H1 (cell line): ENCODE results near the gene ZFAND2B. TPM values are rescaled to one million over a fixed set of nuclear protein-coding genes. Genes with fewer than 3 reads are reported as not detected.

Source experiments
- CTCF ChIA-PET: fragments of 300-600 bp; sonication (Branson Sonifier 250); formaldehyde crosslinking; loops from one replicate; lab custom pipeline; 2021; ENCODE audit not compliant: partially characterized antibody; lab: Charles Lee
- POLR2A ChIA-PET: fragments of 300-600 bp; sonication (Branson Sonifier 250); formaldehyde crosslinking; loops from one replicate; lab custom pipeline; 2021; ENCODE audit warnings: inconsistent platforms; ENCODE audit not compliant: partially characterized antibody; lab: Charles Lee
- DNase-seq, 2 experiments: peaks; one replicate each; pipeline versions ENCODE4 v3.0.0 to v3.0.0-alpha.2; 2010 to 2022; ENCODE audit warnings: low spot score in 2 of 2, low read depth in 1 of 2, mixed read lengths in 1 of 2
- FAIRE-seq: peaks from 2 replicates; lab custom pipeline; 2011; peaks lifted over from hg19 to GRCh38; lab: Jason Lieb, UNC
- H2AFZ ChIP-seq: 2 replicates; pipeline ENCODE4 v1.8.1; 2012; ENCODE audit warnings: low read length, inconsistent platforms
- H2AK5ac ChIP-seq: 2 replicates; pipeline ENCODE4 v1.6.1; 2013; ENCODE audit warnings: low read depth, low read length
- H2BK120ac ChIP-seq: replicated peaks from 2 replicates; pipeline ENCODE3; 2013; ENCODE audit warnings: low read depth, low read length, inconsistent platforms
- H2BK12ac ChIP-seq: 2 replicates; pipeline ENCODE4 v1.6.1; 2013; ENCODE audit warnings: low read depth, low read length
- H2BK15ac ChIP-seq: 2 replicates; pipeline ENCODE4 v1.6.1; 2013; ENCODE audit warnings: low read length
- H2BK20ac ChIP-seq: 2 replicates; pipeline ENCODE4 v1.6.1; 2013; ENCODE audit warnings: low read length
- H2BK5ac ChIP-seq: 2 replicates; pipeline ENCODE4 v1.6.1; 2013; ENCODE audit warnings: low read depth, low read length
- H3K14ac ChIP-seq: 2 replicates; pipeline ENCODE4 v1.6.1; 2013; ENCODE audit warnings: inconsistent platforms; ENCODE audit not compliant: insufficient read length
- H3K18ac ChIP-seq: 2 replicates; pipeline ENCODE4 v1.6.1; 2013; ENCODE audit warnings: low read length; ENCODE audit errors: extremely low read depth
- H3K23ac ChIP-seq: 2 replicates; pipeline ENCODE4 v1.6.1; 2013; ENCODE audit warnings: inconsistent platforms; ENCODE audit not compliant: insufficient read length
- H3K23me2 ChIP-seq: 2 replicates; pipeline ENCODE4 v1.6.1; 2013; ENCODE audit warnings: low read depth, low read length
- H3K27ac ChIP-seq: 2 replicates; pipeline ENCODE4 v1.6.1; 2011; ENCODE audit warnings: low read depth, low read length, inconsistent platforms
- H3K27me3 ChIP-seq, 4 experiments: replicated peaks in 1 of 4; 1 replicate in 1 of 4; 2 replicates in 3 of 4; pipeline versions ENCODE4 v1.6.1 to v1.8.1; 2011 to 2013; ENCODE audit warnings: low read length in 3 of 4, mild to moderate bottlenecking in 3 of 4, inconsistent platforms in 2 of 4, mixed read lengths in 2 of 4, moderate library complexity in 1 of 4; ENCODE audit not compliant: control insufficient read depth in 3 of 4, insufficient read depth in 3 of 4; ENCODE audit errors: extremely low read depth in 1 of 4
- H3K36me3 ChIP-seq, 4 experiments: 2 replicates each; pipeline versions ENCODE4 v1.6.1 to v1.8.1; 2011 to 2013; ENCODE audit warnings: mild to moderate bottlenecking in 4 of 4, low read length in 3 of 4, moderate library complexity in 2 of 4, control low read depth in 1 of 4, inconsistent platforms in 1 of 4; ENCODE audit not compliant: insufficient read depth in 4 of 4, control insufficient read depth in 2 of 4
- H3K4ac ChIP-seq: replicated peaks from 2 replicates; pipeline ENCODE3; 2013; ENCODE audit warnings: low read length, low read depth, mixed read lengths, inconsistent platforms; ENCODE audit not compliant: insufficient read length
- H3K4me1 ChIP-seq, 4 experiments: replicated peaks in 1 of 4; 1 replicate in 1 of 4; 2 replicates in 3 of 4; pipeline versions ENCODE4 v1.6.1 to v1.8.1; 2011 to 2013; ENCODE audit warnings: low read length in 3 of 4, inconsistent platforms in 2 of 4, mixed read lengths in 1 of 4; ENCODE audit not compliant: insufficient read depth in 4 of 4, control insufficient read depth in 3 of 4
- H3K4me2 ChIP-seq, 2 experiments: 2 replicates each; pipeline versions ENCODE4 v1.6.1 to v1.8.1; 2011 to 2013; ENCODE audit warnings: low read depth in 2 of 2, low read length in 2 of 2, control low read depth in 1 of 2, inconsistent platforms in 1 of 2, mild to moderate bottlenecking in 1 of 2; ENCODE audit not compliant: insufficient read depth in 1 of 2
- H3K4me3 ChIP-seq, 4 experiments: fragments of 200-600, 300-600 bp in 1 of 4; sonication (generic), shearing (Covaris generic), sonication (Bioruptor Twin) in 1 of 4; 2 replicates each; pipeline versions ENCODE4 v1.5.1 to v1.8.1; 2011 to 2016; ENCODE audit warnings: low read length in 4 of 4, low read depth in 3 of 4, control low read depth in 2 of 4, inconsistent platforms in 2 of 4, mild to moderate bottlenecking in 2 of 4, mixed read lengths in 1 of 4, moderate library complexity in 1 of 4; ENCODE audit not compliant: insufficient read depth in 2 of 4; ENCODE audit errors: extremely low read depth in 1 of 4
- H3K56ac ChIP-seq: replicated peaks from 2 replicates; pipeline ENCODE3; 2013; ENCODE audit warnings: low read depth, mild to moderate bottlenecking, mixed read lengths, low read length, inconsistent platforms; ENCODE audit not compliant: insufficient read length
- H3K79me1 ChIP-seq: 2 replicates; pipeline ENCODE4 v1.6.1; 2013; ENCODE audit warnings: low read depth, low read length, control low read depth
- H3K79me2 ChIP-seq, 2 experiments: 2 replicates each; pipeline versions ENCODE4 v1.6.1 to v1.8.1; 2012 to 2013; ENCODE audit warnings: low read length in 2 of 2, mild to moderate bottlenecking in 2 of 2, inconsistent platforms in 1 of 2; ENCODE audit not compliant: insufficient read depth in 2 of 2, control insufficient read depth in 1 of 2
- H3K9ac ChIP-seq, 4 experiments: replicated peaks in 1 of 4; 1 replicate in 1 of 4; 2 replicates in 3 of 4; pipeline versions ENCODE4 v1.6.1 to v1.8.1; 2011 to 2013; ENCODE audit warnings: low read depth in 3 of 4, low read length in 3 of 4, control low read depth in 2 of 4, mild to moderate bottlenecking in 2 of 4, moderate library complexity in 2 of 4, inconsistent platforms in 1 of 4; ENCODE audit errors: extremely low read depth in 1 of 4
- H3K9me3 ChIP-seq, 2 experiments: 2 replicates each; pipeline versions ENCODE4 v1.6.1 to v1.8.1; 2012 to 2013; ENCODE audit warnings: mild to moderate bottlenecking in 2 of 2, moderate library complexity in 2 of 2, control low read depth in 1 of 2, inconsistent platforms in 1 of 2, low read depth in 1 of 2, low read length in 1 of 2, mixed read lengths in 1 of 2; ENCODE audit not compliant: insufficient read depth in 2 of 2
- H4K20me1 ChIP-seq, 2 experiments: replicated peaks in 1 of 2; 2 replicates each; pipeline versions ENCODE3 to v1.8.1; 2011 to 2013; ENCODE audit warnings: inconsistent platforms in 2 of 2, low read length in 2 of 2, mild to moderate bottlenecking in 1 of 2; ENCODE audit not compliant: insufficient read depth in 2 of 2, control insufficient read depth in 1 of 2
- H4K5ac ChIP-seq: 2 replicates; pipeline ENCODE4 v1.6.1; 2013; ENCODE audit warnings: low read length, low read depth, mixed read lengths, inconsistent platforms; ENCODE audit not compliant: insufficient read length
- H4K8ac ChIP-seq: 2 replicates; pipeline ENCODE4 v1.8.0; 2013; ENCODE audit warnings: mild to moderate bottlenecking, moderate library complexity, low read length, inconsistent platforms; ENCODE audit not compliant: insufficient read depth; ENCODE audit errors: extremely low read depth
- H4K91ac ChIP-seq: replicated peaks from 2 replicates; pipeline ENCODE3; 2013; ENCODE audit warnings: low read length, mixed read lengths, inconsistent platforms; ENCODE audit not compliant: insufficient read length
- CHD2 ChIP-seq: IDR thresholded peaks from 2 replicates; pipeline ENCODE4 v1.6.1; 2012; ENCODE audit warnings: low read length, improper control_type of control experiment
- WGBS, 2 experiments: shearing (Covaris generic) in 1 of 2; methylation state at CpG; one replicate each; pipeline versions ENCODE4 v1.1.6 to v1.1.7; 2013 to 2015; ENCODE audit warnings: low lambda C conversion rate in 2 of 2, mixed read lengths in 2 of 2, inconsistent platforms in 1 of 2, low coverage in 1 of 2, missing lambda C conversion rate in 1 of 2; ENCODE audit not compliant: insufficient replicate concordance in 2 of 2, insufficient coverage in 1 of 2, insufficient read length in 1 of 2; ENCODE audit errors: extremely low coverage in 1 of 2, missing lambda C conversion rate in 1 of 2; 5-methylcytosine and 5-hydroxymethylcytosine counted together
- polyA plus RNA-seq, 7 experiments: library from polyadenylated mRNA; depleted of rRNA in 3 of 7; stranded (reverse) in 5 of 7; unstranded in 2 of 7; fragments of >200 nt in 5 of 7; fragments of 200-250 nt in 2 of 7; gene quantifications; 1 replicate in 5 of 7; 2 replicates in 1 of 7; 4 replicates in 1 of 7; pipeline versions ENCODE4 v1.2.1 to v1.2.3, GENCODE V29; 2011 to 2013; ENCODE audit warnings: missing spikeins in 2 of 7, mixed read lengths in 2 of 7
- total RNA-seq: library from RNA; stranded (reverse); fragmentation: NEBNext Ultra II Directional; extraction: Animal tissue kit (Norgen Biotek cat#: 25700); gene quantifications from 2 replicates; pipeline ENCODE4 v1.2.1, GENCODE V29; 2021

Gene ZFAND2B
- total and polyA plus RNA-seq, 2 of the 8 experiments (the other 6 are each of a cell fraction or from before 2014, with no cell fraction given): 16.0 to 17.9 TPM

DNA sequence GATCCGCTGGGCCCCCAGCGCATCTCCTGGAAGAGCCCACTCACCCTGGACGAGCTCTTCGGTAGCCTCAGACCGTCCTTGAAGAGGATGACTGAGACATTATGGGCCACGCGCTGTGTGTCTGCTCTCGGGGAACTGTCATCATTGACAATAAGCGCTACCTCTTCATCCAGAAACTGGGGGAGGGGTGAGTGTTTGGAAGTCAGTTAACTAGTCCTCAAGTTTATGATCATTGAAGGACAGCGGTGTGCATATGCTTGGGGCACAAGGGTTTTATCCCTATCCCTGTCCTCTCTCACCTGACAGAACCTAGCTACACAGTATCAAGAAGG, 39.3 kb downstream of the ZFAND2B start:
- H3K9ac ChIP-seq: peak overlapping the region; percentile 91 to 99 (median 94)
- no peak overlapping the region for H3K14ac ChIP-seq
- 0 out of 2 replicates have a peak, but pooled peaks cover 5% of the 10 kb centered on the region for H3K79me1 ChIP-seq
- H3K27ac ChIP-seq: peak overlapping the region; percentile 91
- H2AFZ ChIP-seq: no peak overlapping the region
- H4K91ac ChIP-seq: no peak overlapping the region
- no peak overlapping the region for H3K18ac ChIP-seq
- H4K20me1 ChIP-seq: no peaks in the 10 kb centered on the region
- H2BK120ac ChIP-seq: no peak overlapping the region
- peak overlapping the region; percentile 74 to 81 (median 80) for H3K4me3 ChIP-seq
- peaks cover 8% of the 10 kb centered on the region for H3K23me2 ChIP-seq
- peak overlapping the region; percentile 90; the same call in 1 of the 2 replicates for H2BK12ac ChIP-seq
- no peak overlapping the region for H2BK15ac ChIP-seq
- peak overlapping the region; percentile 70; the same call in 1 of the 2 replicates for H2AK5ac ChIP-seq
- H3K9me3 ChIP-seq: no peaks in the 10 kb centered on the region
- H4K5ac ChIP-seq: peak overlapping the region; percentile 31
- H2BK20ac ChIP-seq: no peak overlapping the region
- FAIRE-seq (no peak), DNase-seq (no peak)
- peaks cover 0 to 5% (median 3%) of the 10 kb centered on the region in 4 experiments; a peak in 3 of 7 replicates for H3K4me1 ChIP-seq
- no peaks in the 10 kb centered on the region for H3K27me3 ChIP-seq
- peak overlapping the region; percentile 100 for H4K8ac ChIP-seq
- H3K79me2 ChIP-seq: peaks cover 0 to 5% of the 10 kb centered on the region in 2 experiments; a peak in 1 of 4 replicates
- no peak overlapping the region for H3K56ac ChIP-seq
- H3K23ac ChIP-seq: no peak overlapping the region
- H3K36me3 ChIP-seq: peaks cover 0 to 9% (median 5%) of the 10 kb centered on the region in 4 experiments; a peak in 5 of 8 replicates
- H2BK5ac ChIP-seq: peak overlapping the region; percentile 96; the same call in 1 of the 2 replicates
- POLR2A ChIA-PET: interaction anchor here (1.0 to 14.9 kb wide), 22 partner anchors 9 to 142 kb away, joined by 3 to 190 read pairs (median 4); partner anchors contain the start of genes ABCB6, ANKZF1, ATG9A and CNPPD1
- 54% methylated on average over 10 of the region's 10 CpGs; no CpG with 5 or more reads in 1 of the 2 experiments for WGBS, 2 experiments
- H3K4ac ChIP-seq: no peak overlapping the region
- H3K4me2 ChIP-seq: peak overlapping the region; percentile 91 to 98
- CTCF ChIA-PET: interaction anchor here (1.1 to 3.0 kb wide), 14 partner anchors 8 to 108 kb away, joined by 3 to 24 read pairs (median 4); partner anchors contain the start of genes ANKZF1, ATG9A, DNAJB2 and NHEJ1
- no peak for TF ChIP-seq CHD2
